TTC549 (cell line): ENCODE results near the gene PRTN3.
"Not testable (repeated sequence)": the region's sequence is repeated elsewhere in the genome, so short reads cannot be mapped to it uniquely, and the experiment has no call there.

Source experiments
- FAIRE-seq: peaks from 2 replicates; lab custom pipeline; 2012; peaks lifted over from hg19 to GRCh38; lab: Jason Lieb, UNC

PRTN3 gene

DNA sequence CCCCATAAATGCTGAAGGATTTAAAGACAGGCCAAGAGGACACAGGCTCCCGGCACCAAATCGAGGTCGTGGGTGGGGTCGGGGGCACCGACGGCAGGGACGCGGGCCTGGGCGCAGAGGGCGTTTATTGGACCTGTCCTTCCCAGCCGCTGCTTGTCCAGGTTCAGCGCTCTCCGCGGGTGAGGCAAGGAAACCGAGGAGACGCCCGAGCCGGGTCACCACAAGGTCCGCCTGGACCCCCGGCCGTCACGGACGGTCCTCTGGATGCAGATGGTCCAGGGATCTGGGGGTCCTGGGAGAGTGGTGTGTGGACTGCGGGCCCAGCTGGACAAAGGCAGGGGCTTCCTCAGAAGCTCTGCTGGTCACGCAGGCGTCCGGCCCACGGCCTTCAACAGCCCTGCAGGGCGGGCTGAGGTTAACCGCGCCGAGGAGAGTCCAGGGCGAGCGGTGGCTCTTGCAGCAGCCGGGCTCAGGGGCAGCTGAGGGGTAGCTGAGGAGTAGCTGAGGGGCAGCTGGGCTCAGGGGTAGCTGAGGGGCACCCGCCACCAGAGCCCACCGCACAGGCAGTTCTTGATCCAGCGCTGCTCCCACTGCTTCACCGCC, 27.2 kb downstream of the PRTN3 start:
- no peak for FAIRE-seq

DNA sequence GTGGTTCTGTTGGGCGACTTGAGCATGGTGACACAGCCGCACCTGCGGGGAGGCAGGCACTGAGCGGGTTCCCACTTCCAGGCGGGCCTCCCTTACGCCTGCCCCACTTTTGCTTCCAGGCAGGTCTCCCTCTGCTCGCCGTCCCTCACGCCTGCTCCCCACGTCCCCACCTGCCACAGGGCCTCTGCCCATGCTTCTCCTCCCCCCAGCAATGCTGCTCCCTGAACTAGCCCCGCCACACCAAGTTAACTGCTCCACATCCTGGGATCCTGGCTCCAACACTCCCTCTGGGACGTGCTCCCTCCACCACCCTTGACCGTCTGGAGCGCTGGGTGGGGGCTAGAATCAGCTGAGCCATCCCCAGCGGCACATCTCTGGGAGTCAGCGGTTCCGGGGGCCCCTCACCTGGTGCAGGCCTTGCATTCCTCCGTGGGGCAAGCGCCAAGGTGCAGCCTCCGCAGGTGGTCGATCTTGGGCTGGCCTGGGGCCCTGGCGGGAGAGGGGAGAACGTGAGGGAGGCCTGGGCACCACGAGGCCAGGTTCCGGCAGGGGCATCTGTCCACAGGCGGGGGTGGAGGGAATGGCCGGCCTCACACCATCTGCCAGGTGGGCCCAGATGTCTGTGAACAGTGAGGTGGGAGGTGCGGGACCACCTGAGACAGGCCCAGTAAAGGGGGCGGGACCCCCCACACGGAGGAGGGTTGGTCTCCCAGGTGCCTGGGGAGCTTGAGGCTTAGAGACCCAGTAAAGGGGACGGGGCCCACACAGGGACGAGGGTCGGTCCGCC, 27.9 kb downstream of the PRTN3 start:
- FAIRE-seq = no peak

DNA sequence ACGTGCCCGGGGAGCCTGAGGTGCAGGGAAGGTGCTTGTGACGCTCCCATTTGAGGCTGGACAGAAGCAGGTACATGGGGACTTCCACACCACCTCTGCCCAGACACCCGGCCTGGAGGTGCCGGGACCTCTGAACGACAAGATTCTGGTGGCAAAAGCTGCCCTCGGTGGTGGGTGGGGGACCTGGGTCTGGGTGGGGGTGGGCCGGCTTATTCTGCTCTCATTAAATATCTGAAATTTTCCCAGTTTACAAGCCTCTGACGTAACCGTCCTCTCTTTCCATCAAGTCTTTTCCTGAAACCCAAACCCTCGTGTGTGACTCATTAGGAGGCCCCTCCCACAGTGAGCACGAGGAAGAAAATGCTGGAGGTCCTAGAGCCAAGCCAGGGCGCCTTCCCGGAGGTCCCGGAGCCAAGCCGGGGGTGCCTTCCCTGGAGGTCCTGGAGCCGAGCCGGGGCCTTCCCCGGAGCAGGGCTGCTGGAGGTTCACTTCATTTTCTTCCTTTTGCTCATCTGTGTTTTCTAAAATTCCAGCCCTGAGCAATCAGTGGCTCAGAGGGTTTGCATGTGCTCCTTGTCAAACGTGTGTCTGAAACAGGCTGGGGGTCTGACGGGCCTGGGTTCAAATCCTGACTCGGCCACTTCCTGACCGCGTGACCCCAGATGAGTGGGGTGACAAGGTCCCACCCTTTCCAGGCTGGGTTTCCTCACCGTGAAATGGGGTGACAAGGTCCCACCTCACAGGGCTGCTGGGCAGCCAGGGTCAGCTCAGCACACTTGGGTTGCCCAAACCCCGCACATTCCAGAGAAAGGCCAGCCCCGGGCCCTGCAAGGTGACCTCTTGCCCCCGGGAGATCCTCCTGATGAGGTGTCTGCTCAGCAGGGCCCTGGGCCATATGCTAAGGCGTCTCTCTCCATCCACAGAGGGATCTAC, 28.7 kb downstream of the PRTN3 start:
- no peak for FAIRE-seq

DNA sequence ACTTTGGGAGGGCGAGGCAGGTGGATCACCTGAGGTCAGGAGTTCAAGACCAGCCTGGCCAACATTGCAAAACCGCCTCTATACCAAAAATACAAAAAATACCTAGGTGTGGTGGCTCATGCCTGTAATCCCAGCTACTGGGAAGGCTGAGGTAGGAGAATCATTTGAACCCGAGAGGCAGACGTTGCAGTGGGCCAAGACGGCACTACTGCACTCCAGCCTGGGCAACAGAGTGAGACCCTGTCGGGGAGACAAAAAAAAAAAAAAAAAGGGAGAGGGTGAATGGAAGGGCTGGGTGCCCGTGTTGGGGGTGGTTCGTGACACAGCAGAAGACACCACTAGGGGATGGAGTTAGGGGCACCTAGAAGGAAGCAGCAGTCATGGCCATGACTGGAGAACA, 29.5 kb downstream of the PRTN3 start:
- FAIRE-seq = no peak

DNA sequence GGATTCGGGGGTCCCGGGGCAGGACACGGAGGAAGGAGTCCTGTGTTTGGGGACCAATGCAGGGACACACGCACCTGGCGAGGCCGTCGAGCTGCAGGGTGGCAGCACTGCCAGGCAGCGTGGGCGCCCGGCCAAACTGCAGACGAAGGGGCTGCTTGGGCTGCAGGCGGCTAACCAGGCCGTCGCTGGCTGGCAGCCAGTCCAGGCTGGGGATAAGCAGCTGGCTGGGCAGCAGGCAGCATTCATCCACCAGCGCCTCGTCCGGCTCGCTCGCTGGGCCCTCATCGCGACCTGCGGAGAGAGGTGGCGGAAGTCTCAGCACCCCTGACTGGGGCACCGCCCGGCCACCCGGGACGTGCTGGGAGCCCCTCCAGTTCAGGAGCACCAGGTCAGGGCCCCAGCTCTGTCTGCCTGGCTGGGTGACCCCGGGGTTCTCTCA, 30.2 kb downstream of the PRTN3 start:
- FAIRE-seq = no peak

DNA sequence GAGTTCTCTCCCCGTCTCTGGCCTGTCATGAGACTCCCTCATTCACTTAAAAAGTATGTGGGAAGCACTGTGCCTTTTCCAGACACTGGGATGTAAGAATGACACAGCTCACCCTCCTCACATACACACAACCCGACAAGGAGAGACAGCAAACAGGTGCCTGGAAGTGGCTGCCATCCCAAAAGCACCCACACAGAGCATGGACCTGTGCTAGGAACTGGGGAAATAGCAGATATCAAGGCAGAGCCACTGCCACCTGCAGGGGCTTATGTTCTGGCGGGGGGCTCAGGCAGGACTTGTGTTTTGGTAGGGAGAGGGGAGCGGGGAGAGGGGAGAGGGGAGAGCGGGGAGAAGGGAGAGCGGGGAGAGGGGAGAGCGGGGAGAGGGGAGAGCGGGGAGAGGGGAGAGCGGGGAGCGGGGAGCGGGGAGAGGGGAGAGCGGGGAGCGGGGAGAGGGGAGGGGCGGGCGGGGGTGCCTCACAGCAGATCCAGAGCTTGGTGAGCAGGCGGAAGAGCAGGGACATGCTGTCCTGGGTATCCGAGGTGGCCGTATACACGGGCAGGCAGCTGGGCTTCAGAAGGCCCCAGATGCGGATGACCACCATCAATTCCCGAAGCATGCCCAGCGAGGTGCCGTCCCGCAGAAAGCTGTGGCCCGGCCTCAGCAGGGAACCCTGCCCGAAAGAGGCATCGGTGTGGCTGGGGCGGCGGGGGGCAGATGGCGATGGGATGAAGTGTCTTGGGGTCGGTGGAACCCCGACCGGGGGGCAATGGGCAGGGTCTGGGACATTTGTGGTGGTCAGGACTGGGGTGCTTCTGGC, 30.9 kb downstream of the PRTN3 start:
- no peak for FAIRE-seq

DNA sequence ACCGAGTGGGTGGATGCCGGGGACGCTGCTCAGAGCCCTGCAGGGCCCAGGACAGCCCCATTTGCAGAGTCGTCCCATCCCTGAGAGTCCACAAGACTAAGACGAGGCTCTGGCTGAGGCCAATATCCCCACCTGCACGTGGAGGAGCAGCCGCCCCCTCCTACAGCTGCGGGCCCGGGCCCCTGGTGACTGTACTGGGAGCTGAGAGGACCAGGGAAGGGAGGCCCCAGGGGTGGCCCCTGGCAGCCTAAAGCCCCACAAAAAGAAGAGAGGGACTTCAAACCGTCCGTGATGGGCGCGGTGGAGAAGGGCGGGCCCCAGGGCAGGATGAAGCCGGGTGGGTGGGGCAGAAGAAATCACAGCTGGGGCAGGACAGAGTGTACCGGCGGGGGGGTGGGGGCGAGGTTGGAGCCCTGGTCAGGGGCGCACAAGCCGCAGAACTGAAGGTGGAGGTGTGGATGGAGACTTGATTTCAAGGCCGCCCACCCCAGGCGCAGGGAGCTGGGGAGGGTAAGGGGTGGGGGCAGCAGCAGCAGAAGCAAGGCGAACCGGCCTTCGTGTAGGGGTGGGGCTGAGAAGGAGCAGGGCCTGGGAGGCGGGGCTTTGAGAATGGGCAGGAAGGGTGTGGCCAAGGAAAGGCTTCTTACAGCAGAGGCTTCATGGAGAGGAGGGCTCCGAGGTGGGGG, 31.6 kb downstream of the PRTN3 start:
- no peak for FAIRE-seq

DNA sequence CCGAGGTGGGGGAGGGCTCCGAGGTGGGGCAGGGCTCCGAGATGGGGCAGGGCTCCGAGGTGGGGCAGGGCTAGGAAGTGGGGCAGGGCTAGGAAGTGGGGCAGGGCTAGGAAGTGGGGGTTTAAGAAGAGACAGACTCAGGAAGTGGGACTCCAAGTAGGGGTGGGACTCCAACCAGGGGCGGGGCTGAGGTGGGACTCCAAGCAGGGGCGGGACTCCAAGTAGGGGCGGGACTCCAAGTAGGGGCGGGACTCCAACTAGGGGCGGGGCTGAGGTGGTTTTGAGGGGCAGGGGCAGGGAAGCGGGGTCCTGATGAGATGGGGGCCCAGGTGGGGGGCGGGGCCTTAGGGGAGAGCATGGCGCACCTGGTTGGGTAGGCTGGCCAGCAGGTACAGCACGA, 32.3 kb downstream of the PRTN3 start:
- FAIRE-seq = no peak

DNA sequence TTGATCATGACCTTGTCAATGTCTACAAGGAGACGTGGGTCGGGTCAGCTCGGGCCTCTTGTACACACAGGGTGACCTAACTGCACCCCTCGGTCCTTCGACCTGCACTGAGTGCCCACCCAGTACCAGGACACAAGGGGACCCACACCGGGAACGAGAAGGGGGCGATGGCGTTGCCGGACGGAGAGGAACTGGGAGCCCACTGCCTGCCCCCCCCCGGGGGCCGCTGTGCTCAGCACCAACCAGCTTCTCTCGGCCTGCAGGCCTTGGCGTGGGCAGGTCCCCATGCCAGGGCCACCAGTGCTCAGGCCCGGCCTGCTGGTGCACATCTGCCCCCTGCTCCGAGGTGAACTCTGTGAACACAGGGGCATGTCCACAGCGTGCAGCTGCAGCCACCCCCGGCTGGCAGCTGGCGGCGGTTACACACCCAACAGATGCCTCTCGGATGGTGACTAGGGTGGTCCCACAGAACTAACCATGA, 32.8 kb downstream of the PRTN3 start:
- FAIRE-seq = no peak

DNA sequence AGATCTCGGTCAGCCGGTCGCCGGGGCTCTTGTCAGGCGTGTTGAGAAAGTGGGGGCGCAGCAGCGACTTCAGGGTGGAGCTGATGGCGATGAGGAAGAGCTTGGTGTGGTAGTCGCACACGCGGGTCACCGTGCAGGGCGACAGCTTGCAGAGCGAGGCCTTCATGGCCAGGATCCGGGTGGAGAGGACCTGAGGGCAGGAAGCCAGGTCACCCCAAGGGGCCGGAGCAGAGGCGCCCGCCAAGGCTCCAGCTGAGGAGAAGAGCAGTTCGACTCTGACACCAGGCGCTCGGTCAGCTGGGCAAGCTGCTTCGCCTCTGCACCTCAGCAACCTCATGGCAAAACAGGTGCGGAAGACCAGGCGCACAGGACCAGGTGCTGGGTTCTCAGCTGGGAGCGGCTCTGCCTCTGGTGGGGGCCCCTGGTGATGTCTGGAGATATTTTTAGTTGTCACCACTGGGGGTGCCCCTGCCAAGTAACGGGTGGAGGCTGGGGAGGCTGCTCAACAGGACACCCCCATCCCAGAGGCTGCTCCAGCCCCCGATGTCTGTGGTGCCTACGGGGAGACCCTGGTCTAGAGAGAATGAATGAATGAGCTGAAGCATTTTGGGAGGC, 34.6 kb downstream of the PRTN3 start:
- no peak for FAIRE-seq

DNA sequence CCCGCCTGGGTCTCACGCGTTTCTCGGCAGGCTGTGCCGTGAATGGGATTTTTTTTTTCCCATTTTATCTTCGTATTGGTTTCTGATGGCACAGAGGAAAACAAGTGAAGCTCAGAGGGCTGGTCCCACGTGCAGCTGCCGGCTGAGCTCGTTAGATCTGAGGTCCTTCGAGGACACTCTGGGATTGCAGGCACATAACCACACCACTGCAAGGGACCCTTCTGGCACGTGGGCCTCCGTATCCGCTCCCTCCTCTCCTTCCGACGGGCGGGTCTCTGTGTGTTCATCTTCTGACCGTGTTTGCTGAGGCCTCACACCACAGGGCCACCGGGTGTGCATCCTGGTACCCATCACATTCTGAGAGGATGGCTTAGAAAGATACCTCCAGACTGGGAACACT, 35.3 kb downstream of the PRTN3 start:
- FAIRE-seq = no peak

DNA sequence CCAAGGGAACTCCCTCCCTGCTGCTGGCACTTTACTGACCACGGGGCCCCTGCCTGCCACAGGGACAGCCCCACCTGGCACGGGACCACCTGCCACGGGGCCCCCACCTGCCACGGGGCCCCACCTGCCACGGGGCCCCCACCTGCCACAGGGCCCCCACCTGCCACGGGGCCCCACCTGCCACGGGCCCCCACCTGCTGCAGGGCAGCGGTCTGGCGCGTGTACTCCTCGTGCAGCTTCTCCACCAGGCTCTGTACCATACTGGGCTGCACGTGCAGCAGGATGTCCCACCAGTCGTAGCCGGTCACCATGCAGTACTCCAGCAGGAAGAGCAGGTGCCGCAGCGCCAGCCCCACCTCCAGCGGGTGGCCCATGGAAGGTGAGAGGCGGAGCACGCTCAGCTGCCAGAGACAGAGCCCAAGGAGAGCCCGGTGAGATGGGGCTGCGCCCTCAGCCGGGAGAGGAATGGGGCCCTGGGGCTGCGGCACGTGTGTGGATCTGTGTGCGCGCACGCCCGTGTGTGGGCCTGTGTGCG, 36.0 kb downstream of the PRTN3 start:
- no peak for FAIRE-seq

DNA sequence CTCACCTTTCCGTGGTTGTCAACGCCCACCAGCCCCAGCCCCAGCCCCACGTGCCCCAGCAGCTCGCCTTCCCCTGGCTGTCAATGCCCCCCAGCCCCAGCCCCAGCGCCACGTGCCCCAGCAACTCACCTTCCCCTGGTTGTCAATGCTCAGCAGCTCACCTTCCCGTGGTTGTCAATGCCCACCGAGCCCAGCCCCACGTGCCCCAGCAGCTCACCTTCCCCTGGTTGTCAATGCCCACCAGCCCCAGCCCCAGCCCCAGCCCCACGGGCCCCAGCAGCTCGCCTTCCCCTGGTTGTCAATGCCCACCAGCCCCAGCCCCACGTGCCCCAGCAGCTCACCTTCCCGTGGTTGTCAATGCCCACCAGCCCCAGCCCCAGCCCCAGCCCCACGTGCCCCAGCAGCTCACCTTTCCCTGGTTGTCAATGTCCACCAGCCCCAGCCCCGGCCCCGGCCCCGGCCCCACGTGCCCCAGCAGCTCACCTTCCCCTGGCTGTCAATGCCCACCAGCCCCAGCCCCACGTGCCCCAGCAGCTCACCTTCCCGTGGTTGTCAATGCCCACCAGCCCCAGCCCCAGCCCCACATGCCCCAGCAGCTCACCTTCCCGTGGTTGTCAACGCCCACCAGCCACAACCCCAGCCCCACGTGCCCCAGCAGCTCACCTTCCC, 37.3 kb downstream of the PRTN3 start:
- FAIRE-seq = not testable (repeated sequence)

DNA sequence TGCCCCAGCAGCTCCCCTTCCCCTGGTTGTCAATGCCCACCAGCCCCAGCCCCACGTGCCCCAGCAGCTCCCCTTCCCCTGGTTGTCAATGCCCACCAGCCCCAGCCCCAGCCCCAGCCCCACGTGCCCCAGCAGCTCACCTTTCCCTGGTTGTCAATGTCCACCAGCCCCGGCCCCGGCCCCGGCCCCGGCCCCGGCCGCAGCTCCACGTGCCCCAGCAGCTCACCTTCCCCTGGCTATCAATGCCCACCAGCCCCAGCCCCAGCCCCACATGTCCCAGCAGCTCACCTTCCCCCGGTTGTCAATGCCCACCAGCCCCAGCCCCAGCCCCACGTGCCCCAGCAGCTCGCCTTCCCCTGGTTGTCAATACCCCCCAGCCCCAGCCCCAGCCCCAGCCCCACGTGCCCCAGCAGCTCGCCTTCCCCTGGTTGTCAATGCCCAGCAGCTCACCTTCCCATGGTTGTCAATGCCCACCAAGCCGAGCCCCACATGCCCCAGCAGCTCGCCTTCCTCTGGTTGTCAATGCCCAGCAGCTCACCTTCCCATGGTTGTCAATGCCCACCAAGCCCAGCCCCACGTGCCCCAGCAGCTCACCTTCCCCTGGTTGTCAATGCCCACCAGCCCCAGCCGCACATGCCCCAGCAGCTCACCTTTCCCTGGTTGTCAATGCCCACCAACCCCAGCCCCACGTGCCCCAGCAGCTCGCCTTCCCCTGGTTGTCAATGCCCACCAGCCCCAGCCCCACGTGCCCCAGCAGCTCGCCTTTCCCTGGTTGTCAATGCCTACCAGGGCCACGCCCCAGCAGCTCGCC, 38.2 kb downstream of the PRTN3 start:
- not testable (repeated sequence) for FAIRE-seq

DNA sequence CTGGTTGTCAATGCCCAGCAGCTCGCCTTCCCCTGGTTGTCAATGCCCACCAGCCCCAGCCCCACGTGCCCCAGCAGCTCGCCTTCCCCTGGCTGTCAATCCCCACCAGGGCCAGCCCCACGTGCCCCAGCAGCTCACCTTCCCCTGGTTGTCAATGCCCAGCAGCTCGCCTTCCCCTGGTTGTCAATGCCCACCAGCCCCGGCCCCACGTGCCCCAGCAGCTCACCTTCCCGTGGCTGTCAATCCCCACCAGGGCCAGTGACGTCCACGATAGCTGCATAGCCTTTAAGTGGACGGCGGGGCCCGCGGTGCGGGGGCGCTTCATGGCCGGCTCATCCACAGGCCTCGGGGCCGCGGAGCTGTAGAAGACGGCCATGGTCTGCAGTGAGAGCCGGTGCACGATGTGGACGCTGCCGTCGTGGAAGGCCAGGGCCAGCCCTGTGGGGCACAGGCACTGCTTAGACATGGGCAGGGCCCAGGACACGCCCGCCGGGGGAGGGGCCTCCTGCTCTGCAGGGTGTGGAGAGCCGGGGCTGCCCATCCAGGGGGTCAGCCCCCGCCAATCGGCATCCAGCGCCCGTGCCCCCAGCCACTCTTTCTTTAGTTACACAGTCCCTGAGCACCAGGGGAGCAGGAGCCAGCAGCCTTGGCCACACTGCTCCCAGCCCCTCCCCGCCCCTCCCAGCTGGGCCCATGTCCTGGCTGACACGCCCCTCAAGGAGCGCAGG, 39.1 kb downstream of the PRTN3 start:
- FAIRE-seq = no peak

DNA sequence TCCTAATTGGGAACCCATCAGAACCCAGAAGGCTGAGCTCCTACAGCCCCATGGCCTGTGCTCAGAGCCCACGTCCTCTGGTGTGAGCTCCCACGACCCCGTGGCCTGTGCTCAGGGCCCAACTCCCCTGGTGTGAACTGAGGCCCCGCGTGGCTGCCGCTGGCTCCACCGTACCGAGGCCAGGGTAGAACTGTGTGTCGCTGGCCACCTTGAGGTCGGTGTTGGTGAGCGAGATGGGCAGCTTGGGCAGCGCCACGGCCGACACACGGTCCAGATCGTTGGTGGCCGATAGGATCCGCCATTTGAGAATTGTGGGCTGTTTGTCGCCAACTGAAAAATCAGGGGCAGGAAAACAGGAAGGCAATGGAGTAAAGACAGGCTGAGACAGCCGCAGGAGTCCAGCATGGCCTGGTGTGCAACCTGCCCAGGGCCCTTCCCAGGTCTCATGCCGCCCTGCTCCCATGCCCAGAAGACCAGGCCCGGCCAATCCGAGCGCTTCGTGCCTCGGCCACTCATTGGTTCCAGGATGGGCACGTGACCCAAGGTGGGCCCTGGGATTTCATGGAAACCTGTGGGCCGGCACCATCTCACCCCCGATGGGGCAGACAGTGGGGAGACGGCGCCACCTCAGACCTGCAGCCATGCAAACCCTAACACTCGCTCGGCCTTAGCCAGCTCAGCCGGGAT, 40.7 kb downstream of the PRTN3 start:
- no peak for FAIRE-seq

DNA sequence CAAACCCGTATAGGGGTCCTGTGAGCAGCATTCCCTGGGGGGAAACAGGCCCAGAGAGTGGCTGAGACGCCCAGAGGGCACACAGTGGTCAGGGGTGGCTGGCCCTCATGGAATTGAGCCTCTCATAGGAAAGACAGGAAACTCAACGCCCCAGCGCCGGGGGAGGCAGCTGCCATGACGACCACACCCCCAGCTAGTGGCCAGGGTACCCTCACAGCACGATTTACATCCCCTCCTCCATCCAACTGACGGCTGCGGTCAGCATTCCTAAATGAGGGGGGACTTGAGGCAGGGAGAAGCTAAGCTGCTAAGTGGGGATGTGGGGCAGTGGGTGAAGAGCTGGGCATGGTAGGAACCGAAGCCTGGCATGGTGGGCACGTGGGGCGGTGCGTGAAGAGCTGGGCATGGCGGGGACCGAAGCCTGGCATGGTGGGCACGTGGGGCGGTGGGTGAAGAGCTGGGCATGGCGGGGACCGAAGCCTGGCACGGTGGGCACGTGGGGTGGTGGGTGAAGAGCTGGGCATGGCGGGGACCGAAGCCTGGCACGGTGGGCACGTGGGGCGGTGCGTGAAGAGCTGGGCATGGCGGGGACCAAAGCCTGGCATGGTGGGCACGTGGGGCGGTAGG, 42.2 kb downstream of the PRTN3 start:
- no peak for FAIRE-seq
